ENCODE data around the gene PAX4. TPM values are rescaled to one million over a fixed set of nuclear protein-coding genes. Genes with fewer than 3 reads are reported as not detected.
"Not testable (repeated sequence)": the region's sequence is repeated elsewhere in the genome, so short reads cannot be mapped to it uniquely, and the experiment has no call there.

The PAX4 gene
- total RNA-seq, 1 donor from 2014 or later, result not detected

DNA sequence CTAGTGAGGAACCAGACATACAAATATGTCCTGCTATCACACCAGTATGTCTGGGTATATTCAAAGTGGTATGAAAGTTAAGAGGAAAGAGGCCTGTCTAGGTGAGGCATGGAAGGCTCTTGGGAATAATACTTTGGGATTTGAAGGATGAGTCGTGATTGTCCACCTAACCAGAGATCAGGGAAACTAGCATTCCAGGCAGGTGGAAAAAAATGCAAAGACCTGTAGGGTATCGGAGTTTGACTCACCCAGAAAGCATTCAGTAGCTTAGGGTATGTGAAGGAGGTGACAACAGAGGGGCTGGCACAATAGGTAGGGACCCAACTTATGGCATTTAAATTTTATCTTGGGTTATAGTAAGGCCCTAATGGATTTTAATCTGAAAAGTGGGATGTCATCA, 31.6 kb downstream of the PAX4 start:
- DNase-seq (ENCODE audit: low read depth in 2 of 2), result no peak

DNA sequence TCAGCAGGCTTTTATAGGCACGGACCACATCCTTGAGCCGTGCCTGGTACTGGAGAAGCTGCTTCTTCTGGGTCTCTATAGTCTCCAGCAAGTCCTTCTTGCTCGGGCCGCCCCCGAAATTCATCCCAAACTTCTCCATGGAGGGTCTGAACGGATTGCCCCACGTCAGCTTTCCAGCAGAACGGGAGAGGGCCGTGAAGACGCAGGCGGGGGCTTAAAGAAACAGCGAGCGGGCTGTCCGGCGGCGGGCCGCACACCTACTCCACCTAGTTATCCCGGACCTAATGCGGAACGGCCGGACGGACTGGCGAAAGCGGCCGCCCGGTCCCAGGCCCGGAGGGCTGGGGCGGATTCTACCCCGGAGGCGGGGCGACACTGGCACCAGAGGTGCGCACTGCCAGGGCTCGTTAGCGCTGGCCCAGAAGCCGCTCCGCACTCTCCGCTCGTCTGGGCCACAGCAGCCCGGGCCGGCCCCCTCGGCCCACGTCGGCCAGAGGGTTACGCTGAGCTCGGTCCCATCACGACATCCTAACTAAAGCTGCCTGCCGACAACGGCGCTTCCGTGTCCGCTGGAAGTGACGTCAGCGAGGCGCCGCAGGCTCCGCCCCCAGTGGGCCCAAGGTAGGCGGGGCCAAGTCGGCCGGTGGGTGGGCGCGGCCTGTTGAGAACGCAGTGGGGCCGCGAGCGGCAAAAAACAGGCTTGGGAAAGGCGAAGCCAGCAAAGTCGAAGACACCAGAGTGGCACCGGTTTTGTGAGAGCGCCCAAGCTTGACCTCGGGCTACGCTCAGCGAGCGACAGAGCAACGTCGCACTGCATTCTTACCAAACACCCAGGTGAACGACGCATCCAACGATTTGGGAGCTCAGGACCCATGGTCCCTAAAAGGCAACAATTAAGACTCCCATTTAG, 32.6 kb downstream of the PAX4 start, which contains the start of gene GCC1:
Gene GCC1, minus strand, starts transcription at position 553 of the 910 bp plus-strand sequence. Its CDS starts 414 bp downstream, at position 139.
- peak; percentile 80 to 92 for DNase-seq (ENCODE audit: low read depth in 2 of 2)

DNA sequence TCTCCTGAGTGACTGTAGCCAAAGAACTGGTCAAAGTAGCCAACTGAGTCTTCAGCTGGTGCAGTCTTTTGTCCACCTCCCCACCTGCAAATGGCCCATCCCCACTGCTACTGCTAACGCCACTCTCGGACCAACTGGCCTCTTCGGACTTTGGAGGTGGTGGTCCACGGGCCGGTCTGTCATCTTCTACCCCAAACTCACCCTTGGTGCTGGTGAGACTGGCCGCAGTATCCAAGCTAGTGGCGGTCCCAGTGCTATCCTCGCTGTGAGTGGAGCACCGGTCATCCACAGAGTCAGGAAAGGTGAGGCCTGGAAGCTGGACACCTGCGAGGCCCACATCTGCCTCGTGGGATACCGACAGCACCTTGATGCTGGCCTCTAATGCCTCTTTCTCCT, 33.3 kb downstream of the PAX4 start:
- DNase-seq (ENCODE audit: low read depth in 2 of 2), result no peak

DNA sequence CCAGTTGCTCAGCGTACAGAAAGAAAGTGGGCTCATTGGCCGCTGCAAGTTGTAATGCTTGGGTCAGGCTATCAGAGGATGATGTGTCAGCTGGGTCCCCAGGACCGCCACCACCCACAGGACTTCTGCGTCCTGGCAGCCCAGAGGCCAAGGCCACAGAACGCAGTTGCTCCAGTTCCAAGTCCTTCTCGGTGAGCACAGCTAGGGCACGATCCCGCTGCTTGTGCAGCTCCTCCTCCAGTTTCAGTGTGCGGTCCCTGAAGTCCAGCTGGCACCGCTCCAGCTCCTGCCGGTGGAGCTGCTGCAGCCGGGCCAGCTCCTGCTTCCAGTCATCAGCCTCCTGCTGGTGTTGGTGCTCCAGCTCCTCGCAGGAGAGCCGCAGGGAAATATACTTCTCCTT, 35.6 kb downstream of the PAX4 start:
- no peak for DNase-seq (ENCODE audit: low read depth in 2 of 2)

DNA sequence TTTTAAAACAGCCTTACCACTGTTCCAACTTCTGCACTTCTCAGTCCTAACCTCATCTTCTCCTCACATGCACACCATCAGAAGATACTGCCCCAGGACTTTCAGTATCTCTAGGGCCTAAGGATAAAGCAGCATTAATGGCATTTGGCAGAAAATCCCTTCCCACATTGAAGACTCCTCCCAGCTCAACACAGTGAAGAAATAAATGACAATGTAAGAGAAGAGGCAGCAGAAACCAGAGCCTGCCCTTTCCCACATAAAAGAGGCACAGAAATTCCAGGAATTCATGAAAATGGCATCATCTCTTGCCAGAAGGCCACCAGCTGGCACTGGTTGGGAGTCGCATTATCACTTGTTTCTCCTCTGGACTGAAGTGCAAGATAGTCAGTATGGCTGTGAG, 36.2 kb downstream of the PAX4 start:
- DNase-seq (ENCODE audit: low read depth in 2 of 2), result no peak

DNA sequence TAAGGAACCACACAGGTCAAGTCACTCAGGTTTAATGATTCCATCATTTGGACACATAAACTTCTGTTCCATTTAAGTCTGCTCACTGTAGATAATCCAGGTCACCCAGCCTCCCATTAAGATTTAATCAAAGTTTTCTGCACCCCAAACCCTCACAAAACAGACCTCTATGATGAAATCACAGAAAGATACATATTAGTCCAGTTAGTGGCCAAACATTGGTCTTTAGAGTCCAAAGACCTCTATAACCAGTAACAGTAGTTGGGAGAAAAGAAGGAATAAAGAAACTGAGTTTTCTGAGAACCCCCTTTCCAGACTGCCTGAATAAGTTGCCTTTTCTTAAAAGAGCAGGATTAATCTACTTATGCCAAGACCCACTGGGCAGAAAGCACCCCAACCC, 37.3 kb downstream of the PAX4 start:
- DNase-seq (ENCODE audit: low read depth in 2 of 2), result no peak

DNA sequence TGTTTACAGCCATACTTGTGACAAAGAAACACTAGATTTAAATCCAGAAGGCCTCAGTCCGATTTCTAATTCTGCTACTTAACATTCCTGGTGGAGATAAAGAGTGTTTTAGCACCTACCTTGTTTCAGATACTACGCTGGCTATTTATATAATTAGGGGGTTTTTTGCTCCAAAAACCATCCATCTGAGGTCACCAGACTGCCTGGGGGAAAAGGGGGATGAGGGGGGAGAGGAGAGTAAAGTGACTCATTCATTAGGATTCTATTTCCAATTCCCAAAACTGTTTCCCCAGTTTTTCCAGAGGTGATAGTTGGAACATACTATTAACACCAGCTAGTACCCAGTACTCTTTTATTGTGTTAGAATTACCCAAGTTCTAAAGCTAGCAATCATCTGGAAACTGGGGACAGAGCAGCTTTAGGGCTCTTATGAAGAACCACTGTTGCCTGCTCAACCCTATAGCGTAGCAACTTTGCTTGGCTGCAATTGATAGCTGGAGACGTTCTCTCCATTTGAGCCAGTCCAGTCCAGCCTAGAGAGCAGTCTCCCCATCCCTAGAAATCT, 39.1 kb downstream of the PAX4 start:
- DNase-seq (ENCODE audit: low read depth in 2 of 2), result no peak

DNA sequence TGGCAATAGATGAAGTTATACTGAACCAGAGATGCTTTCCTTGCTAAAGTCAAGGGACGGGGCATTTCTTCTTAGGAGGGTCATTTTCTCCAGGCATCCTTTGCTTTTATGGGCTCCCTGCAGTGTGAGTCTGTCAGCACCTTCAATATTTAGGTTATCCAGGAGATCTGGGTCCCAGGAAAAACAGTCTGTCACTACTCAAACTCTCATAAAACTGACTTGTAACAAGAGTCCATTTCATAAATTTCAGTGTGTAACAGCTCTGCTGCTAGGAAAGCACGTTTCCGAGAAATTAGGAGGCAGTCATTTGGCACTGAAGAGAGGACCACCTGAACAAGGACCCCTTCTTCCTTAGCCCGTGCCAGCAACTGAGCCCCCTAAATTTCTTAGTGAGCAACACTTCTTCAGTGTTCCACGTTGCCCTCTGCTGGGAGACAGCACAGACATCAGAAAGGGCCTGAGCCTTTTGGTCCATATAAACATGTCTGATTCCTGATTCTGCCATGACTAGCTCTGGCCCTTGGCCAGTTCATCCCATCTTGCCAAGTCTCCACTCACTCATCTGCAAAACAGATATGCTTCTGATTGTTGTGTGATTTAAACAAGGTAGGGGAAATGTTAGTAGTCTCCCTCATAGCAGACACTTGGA, 39.8 kb downstream of the PAX4 start:
- DNase-seq (ENCODE audit: low read depth in 2 of 2), result peak in 1 of 2 donors; percentile 30

DNA sequence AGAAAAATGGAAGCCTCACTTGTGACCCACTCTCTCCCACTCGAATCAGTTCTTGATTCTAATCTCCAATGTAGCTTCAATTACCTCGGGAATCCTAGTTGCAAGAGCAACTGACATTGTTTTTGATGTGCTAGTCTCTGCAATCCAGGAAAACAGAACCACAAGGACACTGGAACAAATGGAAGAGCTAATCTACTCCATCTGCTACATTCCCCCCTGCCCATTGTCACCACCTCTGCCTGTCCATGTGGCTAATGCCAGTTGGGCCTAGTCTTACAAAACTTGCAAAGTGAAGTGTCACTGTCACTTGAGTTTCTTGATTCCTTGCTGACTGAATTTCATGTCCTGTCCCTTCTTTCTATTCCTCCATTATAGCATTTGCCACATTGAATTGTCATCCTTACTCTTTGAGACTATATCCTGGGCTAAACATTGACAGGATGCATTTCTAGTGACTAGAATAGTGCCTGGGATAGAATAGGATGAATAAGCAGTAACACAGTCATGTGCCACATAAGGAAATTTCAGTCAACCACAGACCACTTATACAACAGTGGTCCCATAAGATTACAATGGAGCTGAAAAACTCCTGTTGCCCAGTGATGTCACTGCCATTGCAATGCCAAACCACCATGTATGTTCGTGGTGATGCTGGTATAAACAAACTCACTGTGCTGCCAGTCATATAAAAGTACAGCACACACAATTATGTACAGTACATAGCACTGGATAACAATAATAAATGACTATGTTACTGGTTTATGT, 46.0 kb downstream of the PAX4 start:
- no peak for DNase-seq (ENCODE audit: low read depth in 2 of 2)

DNA sequence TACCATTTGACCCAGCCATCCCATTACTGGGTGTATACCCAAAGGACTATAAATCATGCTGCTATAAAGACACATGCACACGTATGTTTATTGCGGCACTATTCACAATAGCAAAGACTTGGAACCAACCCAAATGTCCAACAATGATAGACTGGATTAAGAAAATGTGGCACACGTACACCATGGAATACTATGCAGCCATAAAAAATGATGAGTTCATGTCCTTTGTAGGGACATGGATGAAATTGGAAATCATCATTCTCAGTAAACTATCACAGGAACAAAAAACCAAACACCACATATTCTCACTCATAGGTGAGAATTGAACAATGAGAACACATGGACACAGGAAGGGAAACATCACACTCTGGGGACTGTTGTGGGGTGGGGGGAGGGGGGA, 49.9 kb downstream of the PAX4 start:
- DNase-seq (ENCODE audit: low read depth in 2 of 2), result not testable (repeated sequence)

DNA sequence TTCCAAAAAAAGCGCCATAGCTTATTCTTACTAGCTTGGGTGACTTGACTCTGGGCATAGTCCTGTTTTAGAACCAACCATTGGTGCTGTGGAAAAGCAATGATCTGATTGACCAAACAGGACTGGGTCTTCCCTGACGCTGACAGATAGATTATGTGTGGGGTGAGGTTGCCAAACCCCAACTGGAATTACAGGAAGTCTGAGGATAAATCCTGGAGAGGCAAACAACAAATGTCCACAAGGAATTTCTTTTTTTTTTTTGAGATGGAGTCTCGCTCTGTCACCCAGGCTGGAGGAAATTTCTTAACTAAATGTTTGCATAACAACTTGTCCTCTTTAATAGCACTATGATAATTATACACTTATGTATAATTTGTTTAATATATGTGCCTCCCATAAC, 51.7 kb downstream of the PAX4 start:
- no peak for DNase-seq (ENCODE audit: low read depth in 2 of 2)

Other genes starting within 250 kb of the PAX4 start
- gene ZNF800, start 225.4 kb downstream of the PAX4 start, total RNA-seq, result 7.1 and 9.5 TPM in 2 replicates
- gene GCC1, start 32.5 kb downstream of the PAX4 start, total RNA-seq, result 15.5 and 18.5 TPM in 2 replicates
- gene ARF5, start 29.7 kb downstream of the PAX4 start, total RNA-seq, result 170 and 179 TPM in 2 replicates
- 0.51 and 0.64 TPM in 2 replicates for gene FSCN3, start 24.4 kb downstream of the PAX4 start, total RNA-seq
- 139 and 165 TPM in 2 replicates for gene SND1, start 34.1 kb upstream of the PAX4 start, total RNA-seq

All from dermis microvascular lymphatic vessel endothelial cell (primary cell).